HG03571 (cell line): ENCODE data around the gene STAT3.
"Not testable (repeated sequence)": the region's sequence is repeated elsewhere in the genome, so short reads cannot be mapped to it uniquely, and the experiment has no call there.

ENCODE experiments used
- ATAC-seq: cut with Tn5 transposase; IDR thresholded peaks from one replicate; pipeline ENCODE4 v1.9.1; 2021; ENCODE audit not compliant: unreplicated experiment

The STAT3 gene

DNA sequence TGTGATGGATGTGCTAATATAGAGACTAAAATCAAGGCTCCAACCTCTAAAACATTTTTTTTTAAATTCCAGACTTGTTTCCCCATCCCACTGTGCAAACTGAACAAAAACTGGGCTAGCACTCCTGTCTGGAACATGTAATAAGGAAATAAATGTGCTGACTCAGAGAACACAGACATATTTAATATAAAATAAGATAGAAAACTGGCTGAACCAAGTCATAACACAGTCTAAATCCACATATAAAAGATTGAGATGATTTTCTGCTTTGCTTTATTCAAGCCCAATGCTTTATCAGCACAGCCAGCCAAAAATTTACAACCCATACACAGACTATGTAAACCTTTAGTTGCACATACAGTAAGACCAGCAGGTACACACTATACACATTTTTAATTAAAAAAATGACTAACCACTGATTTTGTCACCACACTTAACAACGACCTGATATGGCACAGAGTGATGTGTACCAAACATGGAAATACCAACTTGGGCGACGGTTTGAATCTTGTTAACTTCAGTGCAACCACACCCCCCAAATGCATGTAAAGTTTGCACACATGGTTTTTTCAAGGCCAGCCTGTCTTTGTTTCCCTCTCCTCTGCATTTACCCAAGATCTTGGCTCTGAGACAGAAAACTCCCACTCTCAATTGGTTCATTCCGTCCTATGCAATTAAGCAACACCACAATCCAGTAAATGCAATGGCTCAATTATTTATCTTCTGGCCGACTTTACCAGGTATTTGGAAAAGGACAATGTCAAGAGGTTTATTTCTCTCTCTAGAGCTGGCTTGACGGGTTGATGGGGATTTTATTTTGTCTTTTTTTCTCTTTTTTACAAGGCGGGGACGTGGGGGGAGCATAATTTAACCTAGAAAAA is 1.2 kb downstream of the STAT3 start:
- no peak for ATAC-seq

DNA sequence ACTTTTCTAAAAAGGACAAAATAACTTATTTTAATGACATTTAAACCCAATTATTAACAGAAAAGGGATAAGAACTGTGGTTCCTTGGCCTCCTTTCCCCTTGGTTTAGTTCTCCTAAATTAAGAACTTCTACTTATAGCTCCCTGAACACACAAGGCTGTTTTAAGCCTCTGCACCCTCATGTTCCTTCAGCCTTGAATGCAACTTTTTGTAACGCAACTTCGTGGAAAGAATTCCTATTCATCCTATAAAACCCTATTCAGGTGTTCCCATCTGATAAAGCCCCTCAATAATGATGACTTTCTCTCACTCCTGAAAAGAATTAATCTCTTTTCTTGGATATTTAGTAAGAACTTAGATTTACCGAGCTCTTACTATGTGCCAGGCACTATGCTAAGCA is 6.3 kb downstream of the STAT3 start:
- ATAC-seq, result no peak

GRCh38 chr17:42380935-42381334 is 7.3 kb downstream of the STAT3 start:
- no peak for ATAC-seq

DNA sequence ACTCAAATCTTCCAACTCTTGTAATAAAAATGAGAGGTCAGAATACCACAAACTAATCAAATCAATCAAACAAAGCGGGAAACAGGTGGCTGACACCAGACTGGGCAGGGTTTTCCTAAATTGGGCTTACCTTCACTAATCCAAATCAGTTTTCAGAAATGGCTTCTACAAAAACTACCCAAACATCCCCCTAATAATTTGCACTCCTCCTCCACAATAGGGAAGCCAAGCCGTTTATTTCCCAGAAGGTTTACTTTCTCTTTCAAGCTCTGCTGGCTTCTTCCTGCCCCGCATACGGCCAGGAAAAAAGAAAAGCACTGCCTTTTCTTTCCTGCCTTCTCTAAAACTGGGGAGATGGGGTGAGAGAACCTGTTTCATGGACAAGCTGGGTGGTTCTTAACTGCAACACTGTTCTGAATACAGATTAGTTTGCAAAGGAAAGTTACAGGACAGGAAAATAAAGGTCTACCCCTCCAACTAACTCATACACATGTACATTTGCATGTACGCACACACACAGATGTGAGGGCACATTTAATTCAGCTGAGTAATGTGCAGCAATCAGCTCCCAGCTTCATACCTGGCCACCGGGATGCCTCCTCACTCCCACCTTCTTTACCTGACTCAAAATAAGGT is 9.2 kb downstream of the STAT3 start:
- no peak for ATAC-seq

DNA sequence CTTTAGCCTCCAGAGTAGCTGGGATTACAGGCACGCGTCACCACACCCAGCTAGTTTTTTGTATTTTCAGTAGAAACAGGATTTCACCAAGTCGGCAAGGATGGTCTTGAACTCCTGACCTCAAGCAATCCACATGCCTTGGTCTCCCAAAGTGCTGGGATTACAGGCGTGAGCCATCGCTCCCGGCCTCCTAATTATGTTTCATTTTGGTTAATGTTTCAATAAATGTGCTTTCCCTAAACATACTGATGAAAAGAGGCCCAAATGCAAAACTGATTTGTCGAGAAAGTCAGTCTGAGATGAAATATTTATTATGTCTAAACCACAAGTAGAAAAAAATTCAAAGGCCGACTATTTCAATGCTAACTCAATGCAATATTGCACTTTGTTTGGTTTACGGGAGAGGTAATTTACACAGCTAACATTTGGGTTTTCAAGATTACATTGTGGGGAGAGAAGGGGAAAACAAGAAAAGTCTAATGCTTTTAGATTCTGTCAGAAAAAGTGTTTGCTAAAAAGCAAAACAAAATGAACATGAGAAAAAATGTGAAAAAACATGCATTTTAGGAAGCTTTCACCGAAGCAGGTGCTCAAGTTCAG is 9.8 kb downstream of the STAT3 start:
- ATAC-seq, result no peak

DNA sequence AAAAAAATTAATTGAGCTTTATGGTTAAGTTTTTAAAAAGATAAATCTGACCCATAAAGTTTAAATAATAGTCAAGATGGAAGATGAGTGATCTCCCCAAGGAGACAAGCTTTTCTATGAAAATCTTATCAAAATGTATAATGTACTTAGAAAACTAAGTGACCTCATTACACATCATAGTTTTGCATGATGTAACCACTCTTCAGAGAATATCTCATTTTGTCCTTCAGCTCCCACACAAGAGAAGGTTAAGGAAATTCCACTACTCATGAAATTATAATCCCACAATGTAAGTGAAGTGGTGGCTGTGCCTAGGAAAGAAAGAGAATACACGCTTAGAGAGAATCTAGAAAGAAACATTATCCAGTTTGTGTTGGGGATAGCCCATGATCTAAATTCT is 14.3 kb downstream of the STAT3 start:
- no peak for ATAC-seq

DNA sequence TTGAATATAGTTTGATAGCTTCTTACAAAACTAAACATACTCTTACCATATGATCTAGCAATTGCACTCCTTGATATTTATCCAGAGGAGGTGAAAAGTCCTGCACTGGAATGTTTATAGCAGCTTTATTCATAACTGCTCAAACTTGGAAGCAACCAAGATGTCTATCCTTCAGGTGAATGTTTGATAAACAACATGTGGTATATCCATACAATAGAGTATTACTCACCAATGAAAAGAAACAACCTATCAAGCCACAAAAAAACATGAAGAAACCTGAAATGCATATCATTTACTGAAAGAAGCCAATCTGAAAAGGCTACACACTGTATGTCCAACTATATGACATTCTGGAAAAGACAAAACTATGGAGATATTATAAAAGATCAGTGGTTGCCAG is 16.1 kb downstream of the STAT3 start:
- no peak for ATAC-seq

- ATAC-seq, result not testable (repeated sequence)
These were observed 19.3 kb downstream of the STAT3 start for GRCh38 chr17:42368797-42369561.

- ATAC-seq, result not testable (repeated sequence)
These were observed 19.9 kb downstream of the STAT3 start for GRCh38 chr17:42368310-42368709.

DNA sequence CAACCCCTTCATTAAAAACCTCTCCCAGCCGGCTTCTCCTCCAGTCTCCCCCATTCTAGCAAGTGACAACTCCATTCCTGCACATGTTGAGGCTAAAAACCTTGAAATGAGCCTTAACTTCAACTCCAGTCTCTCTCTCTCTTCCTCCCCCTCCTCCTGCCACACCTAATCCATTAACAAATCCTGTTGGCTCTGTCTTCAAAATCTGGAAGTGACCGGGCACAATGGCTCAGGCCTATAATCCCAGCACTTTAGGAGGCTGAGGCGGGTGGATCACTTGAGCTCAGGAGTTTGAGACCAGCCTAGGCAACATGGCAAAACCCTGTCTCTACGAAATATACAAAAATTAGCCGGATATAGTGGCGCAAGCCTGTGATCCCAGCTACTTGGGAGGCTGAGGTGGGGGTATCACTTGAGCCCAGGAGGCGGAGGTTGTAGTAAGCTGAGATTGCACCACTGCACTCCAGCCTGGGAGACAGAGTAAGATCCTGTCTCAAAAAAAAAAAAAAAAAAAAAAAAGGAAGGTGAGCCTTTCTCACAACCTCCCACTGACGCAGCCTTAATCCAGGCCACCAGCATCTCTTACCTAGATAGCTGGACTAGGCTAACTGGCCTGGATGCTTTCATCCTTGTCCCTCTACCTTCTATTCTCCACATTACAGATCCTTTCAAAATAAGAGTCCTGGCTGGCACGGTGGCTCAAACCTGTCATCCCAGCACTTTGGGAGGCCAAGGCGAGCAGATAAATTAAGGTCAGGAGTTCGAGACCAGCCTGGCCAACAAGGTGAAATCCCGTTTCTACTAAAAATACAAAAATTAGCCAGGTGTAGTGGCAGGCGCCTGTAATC is 21.8 kb downstream of the STAT3 start:
- ATAC-seq, result not testable (repeated sequence)

DNA sequence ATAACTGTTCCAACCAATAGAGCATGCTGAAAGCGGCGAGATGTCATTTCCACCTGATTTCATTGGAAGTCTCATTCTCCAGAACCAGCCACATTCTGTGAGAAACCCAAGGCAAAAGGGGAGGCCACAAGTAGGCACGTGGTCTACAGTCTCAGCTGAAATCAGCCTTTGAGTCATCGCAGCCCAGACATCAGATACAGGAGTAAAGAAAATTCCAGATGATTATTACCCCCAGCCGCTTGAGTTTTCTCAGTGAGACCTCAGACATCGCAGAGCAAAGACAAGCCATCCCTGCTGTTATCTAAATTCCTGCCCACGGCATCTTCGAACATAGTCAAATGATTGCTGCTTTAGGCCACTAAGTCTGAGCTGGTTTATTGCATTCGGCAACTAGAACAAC is 23.1 kb downstream of the STAT3 start:
- no peak for ATAC-seq

DNA sequence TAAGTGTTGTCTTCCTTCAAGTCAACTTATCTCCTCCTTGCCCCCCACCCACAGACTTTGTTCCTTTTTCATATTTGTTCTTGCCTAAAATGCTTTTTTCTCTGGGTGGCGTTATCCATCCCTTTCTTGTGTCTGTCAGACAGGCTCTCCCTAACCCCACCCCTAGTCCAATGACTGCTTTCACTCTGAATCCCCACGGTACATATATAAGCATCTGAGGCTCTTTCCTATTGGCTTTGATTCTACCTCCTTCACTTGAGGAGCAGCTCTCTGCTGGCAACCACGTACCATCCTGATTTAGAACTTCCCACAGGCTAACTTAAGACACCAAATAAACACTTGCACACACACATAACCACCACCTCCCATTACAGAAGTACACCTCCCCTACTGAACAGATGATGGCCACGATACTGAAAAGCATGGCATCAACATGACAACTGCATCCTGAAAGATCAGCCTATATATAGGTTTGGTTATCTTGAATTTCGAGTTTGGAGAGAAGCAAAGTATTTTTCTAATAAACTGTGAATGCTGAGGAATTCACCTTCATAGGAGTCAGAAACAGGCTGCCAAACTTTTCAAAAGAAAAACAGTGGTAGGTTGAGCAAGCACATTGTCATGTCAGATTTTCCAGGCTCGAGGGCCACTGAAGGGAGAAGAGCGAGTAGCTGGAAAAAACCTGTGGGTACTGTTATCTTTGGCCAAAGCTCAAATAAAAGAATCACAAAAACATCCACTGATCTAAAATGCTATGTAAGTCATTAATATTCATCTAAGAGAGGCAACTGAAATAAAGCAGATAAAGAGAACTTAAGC is 24.3 kb downstream of the STAT3 start:
- ATAC-seq, result no peak

DNA sequence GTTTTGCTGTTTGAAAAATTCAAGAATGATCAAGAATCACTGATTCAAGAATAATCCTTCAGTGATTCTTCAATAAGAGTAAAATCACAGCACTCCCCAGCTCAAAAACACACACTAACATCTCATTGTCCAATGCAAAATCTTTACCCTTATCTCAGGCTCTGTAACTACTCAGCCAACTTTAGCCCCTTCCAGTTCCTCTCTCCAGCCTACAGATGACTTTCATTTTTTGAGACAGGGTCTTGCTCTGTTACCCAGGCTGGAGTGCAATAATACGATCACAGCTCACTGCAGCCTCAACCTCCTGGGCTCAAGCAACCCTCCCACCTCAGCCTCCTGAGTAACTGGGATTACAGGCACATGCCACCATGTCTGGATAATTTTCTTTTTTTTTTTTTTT is 25.0 kb downstream of the STAT3 start:
- ATAC-seq, result no peak

- ATAC-seq, result no peak
These were observed 25.8 kb downstream of the STAT3 start for GRCh38 chr17:42362245-42362961.

GRCh38 chr17:42361781-42362186 is 26.5 kb downstream of the STAT3 start:
- ATAC-seq, result no peak

DNA sequence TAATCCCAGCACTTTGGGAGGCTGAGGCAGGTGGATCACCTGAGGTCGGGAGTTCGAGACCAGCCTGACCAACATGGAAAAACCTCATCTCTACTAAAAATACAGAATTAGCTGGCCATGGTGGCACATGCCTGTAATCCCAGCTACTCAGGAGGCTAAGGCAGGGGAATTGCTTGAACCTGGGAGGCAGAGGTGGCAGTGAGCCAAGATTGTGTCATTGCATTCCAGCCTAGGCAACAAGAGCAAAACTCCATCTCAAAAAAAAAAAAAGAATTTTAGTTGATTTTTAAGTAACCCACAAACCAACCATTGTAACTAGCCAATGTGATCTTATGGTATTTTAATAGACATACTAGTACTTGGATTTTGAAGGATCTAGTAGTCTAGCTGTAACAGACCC is 27.9 kb downstream of the STAT3 start:
- ATAC-seq, result not testable (repeated sequence)

DNA sequence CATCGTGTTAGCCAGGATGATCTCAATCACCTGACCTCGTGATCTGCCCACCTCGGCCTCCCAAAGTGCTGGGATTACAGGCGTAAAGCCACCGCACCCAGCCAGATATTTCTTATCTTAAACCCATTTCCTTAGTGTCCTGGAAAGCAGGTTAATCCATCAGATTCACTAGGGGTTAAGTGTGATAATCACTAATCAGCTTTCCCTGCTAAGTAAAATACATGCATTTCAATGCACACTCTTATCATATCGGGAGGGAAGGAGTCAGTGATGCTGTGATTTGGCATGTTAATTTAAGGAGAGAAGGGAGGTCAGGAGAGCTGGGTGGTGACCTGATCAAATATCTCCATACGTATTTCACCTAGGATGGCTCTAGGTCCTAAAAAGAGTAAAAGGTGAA is 29.1 kb downstream of the STAT3 start:
- no peak for ATAC-seq

DNA sequence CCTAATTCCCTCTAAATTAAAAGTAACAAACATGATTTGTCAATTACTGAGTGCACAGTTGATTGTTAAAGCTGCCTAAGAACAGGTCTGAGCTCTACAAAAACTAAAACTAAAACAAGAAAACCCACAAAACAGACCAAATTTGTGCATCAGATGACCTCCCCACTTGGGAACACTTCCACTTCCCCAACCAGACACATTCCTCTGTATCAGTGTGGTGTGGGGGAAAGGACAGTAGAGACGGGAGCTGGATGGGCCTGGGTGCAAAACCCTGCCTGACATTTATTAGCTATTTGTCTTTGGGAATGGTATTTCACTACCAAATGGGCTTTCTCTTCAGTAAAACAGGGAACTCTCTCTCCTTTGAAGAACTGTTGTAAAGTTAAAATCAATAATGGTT is 29.8 kb downstream of the STAT3 start:
- no peak for ATAC-seq
